B cell (primary cell): ENCODE results near the gene MZF1. TPM values are rescaled to one million over a fixed set of nuclear protein-coding genes. Genes with fewer than 3 reads are reported as not detected.

Source experiments
- ATAC-seq: fragments of 200-7000 bp; cut with Tn5 transposase; one replicate; pipeline ENCODE4 v1.10.0; 2021; ENCODE audit warnings: low read depth, mild to moderate bottlenecking, moderate number of reproducible peaks, moderate library complexity
- CTCF ChIA-PET: fragments of 350-600 bp; sonication (Branson Sonifier 250); formaldehyde crosslinking; loops from one replicate; lab custom pipeline; 2021; ENCODE audit warnings: antibody characterized with exemption, inconsistent platforms; lab: Charles Lee
- POLR2A ChIA-PET: fragments of 350-600 bp; sonication (Branson Sonifier 250); formaldehyde crosslinking; loops from one replicate; lab custom pipeline; 2021; ENCODE audit warnings: antibody characterized with exemption; lab: Charles Lee
- DNase-seq: peaks from one replicate; pipeline ENCODE4 v3.0.0; 2013
- H2AFZ ChIP-seq: 2 replicates; pipeline ENCODE4 v1.6.1; 2012; ENCODE audit warnings: mild to moderate bottlenecking, low read depth, low read length; ENCODE audit not compliant: insufficient read depth, poor library complexity, severe bottlenecking
- H3K27ac ChIP-seq, 2 donors: 1 replicate in 1 of 2; 2 replicates in 1 of 2; pipeline ENCODE4 v1.5.1; 2012 to 2013; ENCODE audit warnings: low read length in 2 of 2, mild to moderate bottlenecking in 2 of 2, moderate library complexity in 1 of 2
- H3K27me3 ChIP-seq, 4 experiments: fragments of 200-600 bp in 1 of 4; sonication (generic) in 1 of 4; replicated peaks in 1 of 4; 1 replicate in 2 of 4; 2 replicates in 2 of 4; pipeline versions ENCODE4 v1.6.1 to v1.7.0; 2013 to 2016; ENCODE audit warnings: low read length in 3 of 4, mild to moderate bottlenecking in 2 of 4, mixed read lengths in 1 of 4, moderate library complexity in 1 of 4; ENCODE audit not compliant: insufficient read depth in 4 of 4, control insufficient read depth in 3 of 4; ENCODE audit errors: control extremely low read depth in 1 of 4
- H3K36me3 ChIP-seq, 2 experiments: replicated peaks in 1 of 2; 1 replicate in 1 of 2; 2 replicates in 1 of 2; pipeline versions ENCODE4 v1.6.1 to v1.7.1; 2013; ENCODE audit warnings: low read length in 1 of 2; ENCODE audit not compliant: insufficient read depth in 2 of 2, control insufficient read depth in 1 of 2; ENCODE audit errors: control extremely low read depth in 1 of 2, extremely low read depth in 1 of 2
- H3K4me1 ChIP-seq, 2 donors: fragments of 200-600 bp in 1 of 2; sonication (generic) in 1 of 2; 1 replicate in 1 of 2; 2 replicates in 1 of 2; pipeline versions ENCODE4 v1.5.1 to v1.6.1; 2013 to 2017; ENCODE audit warnings: low read length in 2 of 2; ENCODE audit not compliant: control insufficient read depth in 2 of 2, insufficient read depth in 2 of 2
- H3K4me2 ChIP-seq: replicated peaks from 2 replicates; pipeline ENCODE3; 2012; ENCODE audit warnings: mild to moderate bottlenecking, low read depth, low read length; ENCODE audit not compliant: poor library complexity, severe bottlenecking
- H3K4me3 ChIP-seq, 5 experiments: fragments of 200-600 bp in 1 of 5; sonication (generic) in 1 of 5; 1 replicate in 3 of 5; 2 replicates in 2 of 5; pipeline versions ENCODE4 v1.5.1 to v1.7.0; 2011 to 2016; ENCODE audit warnings: low read length in 4 of 5, mild to moderate bottlenecking in 4 of 5, low read depth in 2 of 5, control low read depth in 1 of 5, moderate library complexity in 1 of 5; ENCODE audit not compliant: insufficient read depth in 1 of 5; ENCODE audit errors: control extremely low read depth in 1 of 5, extremely low read depth in 1 of 5
- H3K79me2 ChIP-seq: fragments of 200-600 bp; sonication (generic); one replicate; pipeline ENCODE4 v1.6.0; 2016; ENCODE audit warnings: low read length; ENCODE audit not compliant: control insufficient read depth, insufficient read depth
- H3K9ac ChIP-seq: fragments of 200-600 bp; sonication (generic); 2 replicates; pipeline ENCODE4 v1.6.1; 2017; ENCODE audit warnings: mild to moderate bottlenecking, low read length, moderate library complexity
- H3K9me3 ChIP-seq, 3 donors: one replicate each; pipeline versions ENCODE4 v1.6.1 to v1.7.1; 2013; ENCODE audit warnings: low read length in 2 of 3; ENCODE audit not compliant: control insufficient read depth in 2 of 3, insufficient read depth in 1 of 3; ENCODE audit errors: control extremely low read depth in 1 of 3
- H4K20me1 ChIP-seq: 2 replicates; pipeline ENCODE4 v1.6.0; 2012; ENCODE audit warnings: mild to moderate bottlenecking, low read length; ENCODE audit not compliant: insufficient read depth, control insufficient read depth, poor library complexity, severe bottlenecking
- H3K27ac Mint-ChIP-seq: one replicate; pipeline ENCODE4 v1.8.0; 2021; ENCODE audit warnings: mixed read lengths
- H3K27me3 Mint-ChIP-seq: one replicate; pipeline ENCODE4 v1.8.0; 2021; ENCODE audit warnings: mixed read lengths
- H3K4me1 Mint-ChIP-seq: one replicate; pipeline ENCODE4 v1.8.0; 2021; ENCODE audit warnings: mixed read lengths
- H3K4me3 Mint-ChIP-seq: one replicate; pipeline ENCODE4 v1.8.0; 2021; ENCODE audit warnings: mixed read lengths
- H3K9me3 Mint-ChIP-seq: one replicate; pipeline ENCODE4 v1.8.0; 2022; ENCODE audit warnings: mixed read lengths; ENCODE audit not compliant: insufficient read depth
- CTCF ChIP-seq: fragments of 200-600 bp; IDR thresholded peaks from one replicate; pipeline ENCODE4 v1.8.0; 2022; ENCODE audit warnings: antibody characterized with exemption, mild to moderate bottlenecking
- EZH2 ChIP-seq: IDR thresholded peaks from 2 replicates; pipeline ENCODE4 v1.6.1; 2012; ENCODE audit warnings: borderline replicate concordance, low read depth, mild to moderate bottlenecking, moderate library complexity, low read length; ENCODE audit not compliant: insufficient read depth, poor library complexity, severe bottlenecking
- WGBS: methylation state at CpG from one replicate; pipeline ENCODE4 v1.1.5; 2013; ENCODE audit warnings: missing lambda C conversion rate; ENCODE audit not compliant: insufficient coverage; 5-methylcytosine and 5-hydroxymethylcytosine counted together
- intact Hi-C: fragments of 100-400 bp; cut with micrococcal nuclease; formaldehyde crosslinking; loops from one replicate; pipeline ENCODE4 v1.10.0; 2022
- polyA plus RNA-seq: library from polyadenylated mRNA; depleted of rRNA; stranded (reverse); fragments of >200 nt; gene quantifications from 2 replicates; pipeline ENCODE4 v1.2.3, GENCODE V29; 2012
- total RNA-seq, 2 donors: library from RNA; stranded (reverse); fragments of 120-200 nt in 1 of 2; gene quantifications; 1 replicate in 1 of 2; 2 replicates in 1 of 2; pipeline versions ENCODE4 v1.2.3 to v1.2.4, GENCODE V29; 2013 to 2022

MZF1 gene
- total and polyA plus RNA-seq, 2 donors (not counting 1 experiment from before 2014, with no cell fraction given) = 79.4 to 95.8 TPM

- H3K79me2 ChIP-seq = peaks cover 49% of the 10 kb centered on the region
- peak overlapping the region; percentile 77 for H3K4me2 ChIP-seq
- peaks cover 61% of the 10 kb centered on the region for H4K20me1 ChIP-seq
- intact Hi-C loops = loop anchor here (1.0 kb wide), 1 partner anchor 15 kb away; no protein-coding TSS in a partner anchor
- CTCF ChIA-PET = interaction anchor here (0.7 to 1.6 kb wide), 3 partner anchors 62 to 485 kb away, joined by 3 to 11 read pairs (median 7); no protein-coding TSS in a partner anchor
- H3K9me3 ChIP-seq = no peaks in the 10 kb centered on the region
- no peak overlapping the region for H3K9ac ChIP-seq
- TF ChIP-seq CTCF = peak; percentile 76
- no peak for TF ChIP-seq EZH2
- ATAC-seq (peak; percentile 86), DNase-seq (peak; percentile 91)
- peak overlapping the region; percentile 55 for H2AFZ ChIP-seq
- Mint-ChIP-seq H3K27me3 (no peaks in the 10 kb centered on the region), H3K27ac (peak overlapping the region; percentile 71), H3K4me1 (peaks cover 34% of the 10 kb centered on the region), H3K9me3 (no peaks in the 10 kb centered on the region), H3K4me3 (peak overlapping the region; percentile 80)
- POLR2A ChIA-PET = interaction anchor here (0.7 to 1.0 kb wide), 3 partner anchors 12 to 166 kb away, joined by 3 to 4 read pairs (median 3); no protein-coding TSS in a partner anchor
- peaks cover 0 to 12% of the 10 kb centered on the region in 2 experiments for H3K36me3 ChIP-seq
- WGBS = 14% methylated on average over 53 of the region's 66 CpGs
- H3K27me3 ChIP-seq = no peaks in the 10 kb centered on the region
- peak overlapping the region; percentile 18 to 36 for H3K27ac ChIP-seq
- peak overlapping the region in 3 of 5 experiments; percentile 18 to 41 (median 34) for H3K4me3 ChIP-seq
- peaks cover 20 to 29% of the 10 kb centered on the region in 2 donors for H3K4me1 ChIP-seq
Observed at GRCh38 chr19:58513694-58514563, 59.2 kb downstream of the MZF1 start.
